ENCODE measurements around the gene ZNF554.

The ZNF554 gene

DNA sequence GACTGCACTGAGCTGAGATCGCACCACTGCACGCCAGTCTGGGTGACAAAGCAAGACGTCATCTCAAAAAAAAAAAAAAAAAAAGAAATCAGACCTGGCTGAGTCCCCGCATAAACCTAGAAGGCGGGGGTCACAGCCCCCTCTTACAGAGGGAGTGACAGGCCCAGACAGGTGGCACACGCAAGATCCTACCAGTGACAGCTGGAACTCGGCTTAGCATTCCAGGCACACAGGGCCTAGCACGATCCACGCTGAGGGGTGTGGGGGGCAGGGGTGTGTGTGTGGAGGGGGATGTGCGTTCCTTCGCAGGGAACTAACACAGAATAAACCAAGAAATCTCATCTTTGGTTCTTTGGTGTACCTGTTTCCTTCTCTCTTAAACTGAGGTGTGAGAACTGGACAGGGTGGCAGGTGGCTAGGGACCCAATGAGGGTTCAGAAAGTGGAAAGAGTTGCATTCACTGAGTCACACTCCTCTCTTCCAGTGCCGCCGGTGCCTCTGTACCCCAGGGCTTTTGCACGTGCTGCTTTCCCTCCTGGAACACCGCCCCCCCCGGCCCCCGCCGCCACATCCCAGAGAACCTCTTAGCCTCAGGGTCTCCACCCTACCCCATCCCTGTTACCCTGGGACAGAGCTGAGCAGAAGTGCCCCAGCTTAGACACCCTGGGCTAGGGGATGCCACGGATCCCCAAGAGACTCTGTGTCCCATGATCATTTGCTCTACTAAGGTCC is 41.5 kb upstream of the ZNF554 start:
- Histone ChIP-seq H3K9me3 (ENCODE audit: control insufficient read depth, insufficient read depth, low read length) (no peaks in the 10 kb centered on the region), H3K4me2 (ENCODE audit: low read length) (no peak overlapping the region), H3K27me3 (ENCODE audit: control insufficient read depth, low read length) (no peaks in the 10 kb centered on the region), H3K36me3 (ENCODE audit: control insufficient read depth, low read length) (peaks cover 83% of the 10 kb centered on the region), H3K79me2 (ENCODE audit: control insufficient read depth, low read length) (peaks cover 96% of the 10 kb centered on the region), H3F3A (ENCODE audit: control insufficient read depth, insufficient read depth) (peaks cover 4% of the 10 kb centered on the region; the same call in 1 of the 2 replicates), H3K9me2 (replicated peaks; ENCODE audit: control insufficient read depth, low read length) (no peaks in the 10 kb centered on the region), H4K20me1 (ENCODE audit: control insufficient read depth, insufficient read depth, low read depth, low read length) (peaks cover 24% of the 10 kb centered on the region), H3K27ac (ENCODE audit: low read depth, low read length) (no peak overlapping the region), H3K4me3 (ENCODE audit: low read length) (no peak overlapping the region), H3K4me1 (ENCODE audit: control insufficient read depth, low read length) (peaks cover 64% of the 10 kb centered on the region)
- no peak for TF ChIP-seq CTCF (IDR thresholded peaks at IDR 0.05; ENCODE audit: low read depth, low read length, poor library complexity, severe bottlenecking)
- TF ChIP-seq EZH2phosphoT487 (IDR thresholded peaks at IDR 0.05; ENCODE audit: borderline replicate concordance, low read length) = no peak

DNA sequence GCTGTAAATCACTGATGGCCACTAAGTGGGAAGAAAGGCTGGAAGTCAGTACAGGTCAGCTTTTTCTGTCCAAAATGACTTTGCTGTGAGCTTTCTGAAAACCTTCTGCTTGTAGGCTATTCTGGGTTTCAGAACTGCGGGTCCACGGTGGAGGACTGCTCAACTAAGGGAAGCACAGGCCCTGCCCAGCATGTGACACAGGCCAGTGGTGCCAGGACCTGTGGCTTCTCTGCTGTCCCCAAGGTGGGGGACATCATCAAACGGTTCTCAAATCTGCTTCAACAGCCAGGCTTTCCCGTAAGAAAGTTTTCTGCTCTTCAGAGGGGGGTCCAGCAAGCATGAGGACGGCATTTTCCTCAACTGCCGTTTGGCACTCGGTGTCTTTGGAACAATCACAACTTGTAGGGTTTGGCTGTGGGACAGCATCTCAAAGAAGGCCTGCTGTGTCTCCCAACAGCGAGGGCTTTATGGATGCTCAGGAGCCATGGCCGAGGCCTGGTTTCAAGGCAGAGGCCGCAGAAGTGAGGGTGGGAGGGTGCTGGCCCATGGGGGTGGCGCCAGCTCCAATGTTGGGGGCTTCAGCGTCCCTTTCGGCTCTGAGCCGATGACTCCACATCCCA is 40.4 kb upstream of the ZNF554 start:
- peaks cover 9% of the 10 kb centered on the region for H3F3A ChIP-seq (ENCODE audit: control insufficient read depth, insufficient read depth)
- no peak for TF ChIP-seq CTCF (IDR thresholded peaks at IDR 0.05; ENCODE audit: low read depth, low read length, poor library complexity, severe bottlenecking)
- no peak for TF ChIP-seq EZH2phosphoT487 (IDR thresholded peaks at IDR 0.05; ENCODE audit: borderline replicate concordance, low read length)
- no peak overlapping the region for H3K4me3 ChIP-seq (ENCODE audit: low read length)
- no peak overlapping the region for H3K27ac ChIP-seq (ENCODE audit: low read depth, low read length)
- H3K79me2 ChIP-seq (ENCODE audit: control insufficient read depth, low read length) = peaks cover 96% of the 10 kb centered on the region
- H3K36me3 ChIP-seq (ENCODE audit: control insufficient read depth, low read length) = peaks cover 79% of the 10 kb centered on the region
- no peaks in the 10 kb centered on the region for H3K9me3 ChIP-seq (ENCODE audit: control insufficient read depth, insufficient read depth, low read length)
- no peak overlapping the region; the same call in 1 of the 2 replicates for H3K4me2 ChIP-seq (ENCODE audit: low read length)
- H4K20me1 ChIP-seq (ENCODE audit: control insufficient read depth, insufficient read depth, low read depth, low read length) = peaks cover 24% of the 10 kb centered on the region
- H3K9me2 ChIP-seq (replicated peaks; ENCODE audit: control insufficient read depth, low read length) = no peaks in the 10 kb centered on the region
- H3K4me1 ChIP-seq (ENCODE audit: control insufficient read depth, low read length) = peaks cover 67% of the 10 kb centered on the region
- no peaks in the 10 kb centered on the region for H3K27me3 ChIP-seq (ENCODE audit: control insufficient read depth, low read length)

DNA sequence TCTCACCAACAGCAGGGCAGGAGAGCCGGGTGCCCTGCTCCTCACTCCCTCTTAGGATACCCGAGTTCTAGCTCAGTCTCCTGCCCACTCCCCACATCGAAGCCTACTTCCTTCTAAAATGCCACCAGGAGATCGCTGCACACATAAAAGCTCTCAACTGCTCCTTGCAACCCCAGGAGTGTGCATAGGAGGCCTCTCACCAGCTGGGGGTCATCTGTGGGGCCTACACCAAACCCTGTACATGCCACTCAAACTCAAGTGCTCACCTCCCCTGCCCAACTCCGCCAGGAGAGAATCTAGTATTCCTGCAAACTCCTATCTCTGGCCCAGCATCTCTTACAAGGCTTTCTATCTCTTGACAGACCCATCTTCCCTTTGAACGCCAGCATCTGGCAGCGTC is 39.4 kb upstream of the ZNF554 start:
- Histone ChIP-seq H3K4me1 (ENCODE audit: control insufficient read depth, low read length) (peaks cover 65% of the 10 kb centered on the region), H3K79me2 (ENCODE audit: control insufficient read depth, low read length) (peaks cover 85% of the 10 kb centered on the region), H3F3A (ENCODE audit: control insufficient read depth, insufficient read depth) (peaks cover 5% of the 10 kb centered on the region), H3K4me3 (ENCODE audit: low read length) (peak overlapping the region; percentile 13; the same call in 1 of the 2 replicates), H3K9me2 (replicated peaks; ENCODE audit: control insufficient read depth, low read length) (no peaks in the 10 kb centered on the region), H3K27me3 (ENCODE audit: control insufficient read depth, low read length) (no peaks in the 10 kb centered on the region), H3K36me3 (ENCODE audit: control insufficient read depth, low read length) (peaks cover 71% of the 10 kb centered on the region), H3K27ac (ENCODE audit: low read depth, low read length) (no peak overlapping the region), H3K4me2 (ENCODE audit: low read length) (peak overlapping the region; percentile 93), H4K20me1 (ENCODE audit: control insufficient read depth, insufficient read depth, low read depth, low read length) (peaks cover 24% of the 10 kb centered on the region), H3K9me3 (ENCODE audit: control insufficient read depth, insufficient read depth, low read length) (no peaks in the 10 kb centered on the region)
- TF ChIP-seq CTCF (IDR thresholded peaks at IDR 0.05; ENCODE audit: low read depth, low read length, poor library complexity, severe bottlenecking) (no peak), EZH2phosphoT487 (IDR thresholded peaks at IDR 0.05; ENCODE audit: borderline replicate concordance, low read length) (no peak)

Measured in DOHH2 (cell line).